Endothelial cell of umbilical vein (primary cell): ENCODE results near the gene DMD. TPM values are rescaled to one million over a fixed set of nuclear protein-coding genes. Genes with fewer than 3 reads are reported as not detected.
A peak's percentile ranks its signal among the peaks of the same experiment; 100 is the strongest.

Source experiments
- BruUV-seq: library from RNA; stranded (reverse); fragments of 400-500 nt; replicated peaks from 2 replicates; lab custom pipeline; 2021; lab: Mats Ljungman, UMichigan
- CTCF ChIA-PET: fragments of 300-600, 350-600 bp; sonication (Branson Sonifier 250); formaldehyde crosslinking; loops from one replicate; lab custom pipeline; 2021; ENCODE audit warnings: antibody characterized with exemption, inconsistent platforms; lab: Charles Lee
- POLR2A ChIA-PET: fragments of 300-600, 350-600 bp; sonication (Branson Sonifier 250); formaldehyde crosslinking; loops from one replicate; lab custom pipeline; 2021; ENCODE audit warnings: antibody characterized with exemption, inconsistent platforms; lab: Charles Lee
- DNase-seq: peaks from one replicate; pipeline ENCODE4 v3.0.0-alpha.2; 2011; ENCODE audit warnings: low read depth, low spot score
- FAIRE-seq: peaks from 2 replicates; lab custom pipeline; 2011; peaks lifted over from hg19 to GRCh38; lab: Jason Lieb, UNC
- H2AFZ ChIP-seq: 2 replicates; pipeline ENCODE4 v1.6.0; 2012; ENCODE audit warnings: low read depth, low read length, control low read depth, inconsistent platforms
- H3K27ac ChIP-seq: 2 replicates; pipeline ENCODE4 v1.5.1; 2011; ENCODE audit warnings: low read depth, mild to moderate bottlenecking, control low read depth, low read length, moderate library complexity; ENCODE audit not compliant: insufficient read depth
- H3K27me3 ChIP-seq, 2 experiments: 2 replicates each; pipeline versions ENCODE4 v1.6.0 to v1.6.1; 2011; ENCODE audit warnings: low read length in 2 of 2, mixed read lengths in 1 of 2; ENCODE audit not compliant: control insufficient read depth in 2 of 2, insufficient read depth in 2 of 2
- H3K36me3 ChIP-seq, 2 experiments: 2 replicates in 1 of 2; 3 replicates in 1 of 2; pipeline ENCODE4 v1.5.1; 2011; ENCODE audit warnings: low read length in 2 of 2, mild to moderate bottlenecking in 1 of 2, moderate library complexity in 1 of 2; ENCODE audit not compliant: control insufficient read depth in 2 of 2, insufficient read depth in 2 of 2; ENCODE audit errors: extremely low read depth in 1 of 2
- H3K4me1 ChIP-seq: 3 replicates; pipeline ENCODE4 v1.5.1; 2011; ENCODE audit warnings: mild to moderate bottlenecking, low read length; ENCODE audit not compliant: control insufficient read depth, insufficient read depth; ENCODE audit errors: extremely low read depth
- H3K4me2 ChIP-seq: 2 replicates; pipeline ENCODE4 v1.6.1; 2011; ENCODE audit warnings: low read length, control low read depth, mixed read lengths; ENCODE audit not compliant: insufficient read depth
- H3K4me3 ChIP-seq, 3 experiments: fragments of 200-600 bp in 1 of 3; sonication (generic), shearing (Covaris generic) in 1 of 3; replicated peaks in 1 of 3; 2 replicates each; pipeline ENCODE4 v1.5.1; 2011 to 2016; ENCODE audit warnings: control low read depth in 3 of 3, low read length in 3 of 3, mild to moderate bottlenecking in 2 of 3, inconsistent platforms in 1 of 3, low read depth in 1 of 3, moderate library complexity in 1 of 3; ENCODE audit not compliant: insufficient read depth in 1 of 3
- H3K79me2 ChIP-seq: 2 replicates; pipeline ENCODE4 v1.6.0; 2012; ENCODE audit warnings: low read length, inconsistent platforms; ENCODE audit not compliant: control insufficient read depth, insufficient read depth
- H3K9ac ChIP-seq: replicated peaks from 2 replicates; pipeline ENCODE3; 2011; ENCODE audit warnings: low read length, control low read depth; ENCODE audit not compliant: insufficient read depth; ENCODE audit errors: extremely low read depth
- H3K9me1 ChIP-seq: replicated peaks from 3 replicates; pipeline ENCODE4 v1.6.0; 2011; ENCODE audit warnings: mild to moderate bottlenecking, low read length; ENCODE audit not compliant: control insufficient read depth, insufficient read depth; ENCODE audit errors: extremely low read depth
- H3K9me3 ChIP-seq: replicated peaks from 2 replicates; pipeline ENCODE4 v1.5.1; 2012; ENCODE audit warnings: low read length, inconsistent platforms; ENCODE audit not compliant: control insufficient read depth, insufficient read depth
- H4K20me1 ChIP-seq: replicated peaks from 2 replicates; pipeline ENCODE3; 2011; ENCODE audit warnings: mild to moderate bottlenecking, low read length; ENCODE audit not compliant: control insufficient read depth, insufficient read depth; ENCODE audit errors: extremely low read depth
- EZH2 ChIP-seq: IDR thresholded peaks from 2 replicates; pipeline ENCODE4 v1.6.1; 2012; ENCODE audit warnings: borderline replicate concordance, low read depth, mild to moderate bottlenecking, moderate library complexity, low read length, inconsistent platforms; ENCODE audit not compliant: severe bottlenecking
- FOS ChIP-seq: IDR thresholded peaks from 2 replicates; pipeline ENCODE4 v1.6.1; 2011; ENCODE audit warnings: mild to moderate bottlenecking, low read length, moderate library complexity, borderline replicate concordance; ENCODE audit not compliant: insufficient read depth
- GATA2 ChIP-seq: IDR thresholded peaks from 2 replicates; pipeline ENCODE4 v1.7.0; 2011; ENCODE audit warnings: low read depth, mild to moderate bottlenecking, moderate library complexity, mixed read lengths, low read length; ENCODE audit not compliant: insufficient read length, insufficient read depth
- JUN ChIP-seq: IDR thresholded peaks from 2 replicates; pipeline ENCODE4 v1.6.1; 2011; ENCODE audit warnings: borderline replicate concordance, low read depth; ENCODE audit not compliant: insufficient read length, insufficient read depth
- MYC ChIP-seq: IDR thresholded peaks from one replicate; pipeline ENCODE4 v1.6.1; 2011; ENCODE audit warnings: mild to moderate bottlenecking, low read depth, low read length
- POLR2A ChIP-seq: IDR thresholded peaks from 2 replicates; pipeline ENCODE4 v1.6.1; 2012; ENCODE audit warnings: low read depth, mild to moderate bottlenecking, control low read depth, low read length
- POLR2AphosphoS5 ChIP-seq: IDR thresholded peaks from 2 replicates; pipeline ENCODE4 v1.6.1; 2012; ENCODE audit warnings: low read depth, mild to moderate bottlenecking, control low read depth, low read length, moderate library complexity; ENCODE audit not compliant: insufficient read depth
- dilution Hi-C: fragments of 300-500 bp; cut with MboI; formaldehyde crosslinking; loops from one replicate; pipeline ENCODE4 v1.15.0; 2019; ENCODE audit warnings: low sequenced_read_pairs; ENCODE audit not compliant: extremely low pct_ligation_motif_present
- intact Hi-C: fragments of 100-400 bp; cut with micrococcal nuclease; formaldehyde crosslinking; loops from one replicate; pipeline ENCODE4 v1.10.0; 2022
- polyA plus RNA-seq, 4 experiments: library from polyadenylated mRNA; depleted of rRNA in 3 of 4; stranded (reverse) in 3 of 4; unstranded in 1 of 4; fragments of >200 nt; gene quantifications; 2 replicates each; pipeline versions ENCODE4 v1.2.1 to v1.2.3, GENCODE V29; 2011 to 2012; ENCODE audit warnings: missing spikeins in 1 of 4
- total RNA-seq: library from RNA; stranded (reverse); gene quantifications from 2 replicates; pipeline ENCODE4 v1.2.3, GENCODE V29; 2021
- TF ChIP-seq, protein P1 (sequence below): IDR thresholded peaks from 2 replicates; pipeline ENCODE4 v1.6.1; 2011; ENCODE audit not compliant: insufficient read depth, insufficient read length
- TF ChIP-seq, protein P2 (sequence below), 2 donors: IDR thresholded peaks; 1 replicate in 1 of 2; 2 replicates in 1 of 2; pipeline ENCODE4 v1.5.1; 2011; ENCODE audit warnings: low read length in 2 of 2, mild to moderate bottlenecking in 2 of 2, moderate library complexity in 2 of 2, control low read depth in 1 of 2, inconsistent platforms in 1 of 2, low read depth in 1 of 2; ENCODE audit not compliant: insufficient read depth in 1 of 2; ENCODE audit errors: extremely low read depth in 1 of 2

Gene DMD
- total and polyA plus RNA-seq, 2 donors (not counting 3 experiments of a cell fraction or from before 2014, with no cell fraction given): 7.3 to 9.0 TPM

DNA sequence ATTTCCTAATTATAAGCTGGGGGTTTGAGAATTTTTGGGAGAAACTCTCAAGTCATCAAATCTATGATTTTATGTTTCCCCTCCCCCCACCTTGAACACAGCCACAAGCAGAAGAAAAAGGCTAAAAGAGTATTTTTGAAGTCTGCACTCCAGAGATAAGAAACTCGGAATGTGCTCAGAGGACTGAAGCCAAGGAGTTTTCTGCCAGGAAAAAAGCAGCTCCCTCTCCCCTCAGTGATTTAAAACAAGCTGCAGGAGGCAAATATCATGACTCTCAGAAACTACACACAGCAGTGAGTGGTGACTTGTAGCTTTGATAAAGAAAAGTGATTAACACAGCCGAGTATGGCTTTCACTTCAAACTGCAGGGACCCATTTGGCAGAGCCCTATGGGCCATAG lies 1339.3 kb downstream of the DMD start:
- intact Hi-C loops: no loop called here
- no peak overlapping the region for H3K4me2 ChIP-seq
- ChIA-PET POLR2A (no interaction called here), CTCF (no interaction called here)
- H3K9me1 ChIP-seq: no peaks in the 10 kb centered on the region
- no peaks in the 10 kb centered on the region for H4K20me1 ChIP-seq
- H3K9ac ChIP-seq: no peak overlapping the region
- no peak overlapping the region for H2AFZ ChIP-seq
- DNase-seq (peak; percentile 58), FAIRE-seq (no peak)
- dilution Hi-C loops: no loop called here
- TF ChIP-seq POLR2AphosphoS5 (no peak), JUN (no peak), POLR2A (no peak), MYC (no peak), FOS (no peak), GATA2 (no peak), EZH2 (no peak)
- TF ChIP-seq, protein P1, sequence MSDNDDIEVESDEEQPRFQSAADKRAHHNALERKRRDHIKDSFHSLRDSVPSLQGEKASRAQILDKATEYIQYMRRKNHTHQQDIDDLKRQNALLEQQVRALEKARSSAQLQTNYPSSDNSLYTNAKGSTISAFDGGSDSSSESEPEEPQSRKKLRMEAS: no peak
- TF ChIP-seq, protein P2, sequence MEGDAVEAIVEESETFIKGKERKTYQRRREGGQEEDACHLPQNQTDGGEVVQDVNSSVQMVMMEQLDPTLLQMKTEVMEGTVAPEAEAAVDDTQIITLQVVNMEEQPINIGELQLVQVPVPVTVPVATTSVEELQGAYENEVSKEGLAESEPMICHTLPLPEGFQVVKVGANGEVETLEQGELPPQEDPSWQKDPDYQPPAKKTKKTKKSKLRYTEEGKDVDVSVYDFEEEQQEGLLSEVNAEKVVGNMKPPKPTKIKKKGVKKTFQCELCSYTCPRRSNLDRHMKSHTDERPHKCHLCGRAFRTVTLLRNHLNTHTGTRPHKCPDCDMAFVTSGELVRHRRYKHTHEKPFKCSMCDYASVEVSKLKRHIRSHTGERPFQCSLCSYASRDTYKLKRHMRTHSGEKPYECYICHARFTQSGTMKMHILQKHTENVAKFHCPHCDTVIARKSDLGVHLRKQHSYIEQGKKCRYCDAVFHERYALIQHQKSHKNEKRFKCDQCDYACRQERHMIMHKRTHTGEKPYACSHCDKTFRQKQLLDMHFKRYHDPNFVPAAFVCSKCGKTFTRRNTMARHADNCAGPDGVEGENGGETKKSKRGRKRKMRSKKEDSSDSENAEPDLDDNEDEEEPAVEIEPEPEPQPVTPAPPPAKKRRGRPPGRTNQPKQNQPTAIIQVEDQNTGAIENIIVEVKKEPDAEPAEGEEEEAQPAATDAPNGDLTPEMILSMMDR (IDR thresholded peaks at IDR 0.05; ENCODE audit: extremely low read depth in 1 of 2, insufficient read depth in 1 of 2, low read depth in 1 of 2, low read length in 2 of 2): no peak
- no peaks in the 10 kb centered on the region for H3K79me2 ChIP-seq
- no peak overlapping the region for H3K4me3 ChIP-seq
- no peaks in the 10 kb centered on the region for H3K9me3 ChIP-seq
- no TSS peak for BruUV-seq
- no peaks in the 10 kb centered on the region for H3K36me3 ChIP-seq
- no peak overlapping the region for H3K27ac ChIP-seq
- no peaks in the 10 kb centered on the region for H3K4me1 ChIP-seq
- H3K27me3 ChIP-seq: no peaks in the 10 kb centered on the region
